Measurements from ENCODE around the gene NFRKB.

Gene NFRKB

GRCh38 chr11:129846508-129847335 lies 48.7 kb downstream of the NFRKB start:
- in situ Hi-C loops (cut with HindIII; ENCODE audit: low sequenced_read_pairs): no loop called here
